ENCODE data around the gene SNX9.

DNA sequence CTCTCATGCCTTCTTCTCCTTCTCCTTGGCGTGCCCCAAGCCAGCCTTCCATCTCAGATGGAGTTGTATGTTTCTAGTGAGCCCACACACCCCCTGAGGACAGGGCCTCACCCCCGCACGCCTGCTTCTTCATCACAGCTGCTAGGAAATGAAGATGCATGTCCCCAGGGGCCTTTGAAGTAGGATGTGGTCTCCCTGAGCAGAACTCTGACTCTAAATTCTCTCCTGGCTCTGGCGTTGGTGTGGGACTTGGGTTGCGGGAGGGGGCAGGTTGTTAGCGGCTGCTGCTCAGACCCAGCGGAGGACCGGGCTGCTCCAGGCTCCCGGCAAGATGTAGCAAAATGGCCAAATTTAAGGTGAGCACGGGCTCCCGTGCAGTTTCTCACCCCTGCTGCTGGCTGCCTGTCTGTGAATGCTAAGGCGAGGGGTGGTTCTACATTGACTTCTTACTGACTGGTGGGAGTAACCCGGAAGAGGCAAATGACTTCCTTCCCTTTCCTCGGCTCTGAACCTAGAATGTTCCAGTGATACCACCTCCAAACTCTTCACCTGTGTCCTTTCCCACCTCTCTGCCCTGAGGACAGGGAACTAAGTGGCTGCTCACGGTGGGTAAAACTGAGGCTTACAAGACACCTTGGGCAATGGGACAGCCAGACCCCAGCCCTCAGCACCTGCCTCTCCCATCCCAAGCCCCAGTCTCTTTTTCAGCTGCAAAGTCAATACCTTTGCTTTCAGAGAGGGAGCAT, 167.4 kb downstream of the SNX9 start:
- TF ChIP-seq, protein P1, sequence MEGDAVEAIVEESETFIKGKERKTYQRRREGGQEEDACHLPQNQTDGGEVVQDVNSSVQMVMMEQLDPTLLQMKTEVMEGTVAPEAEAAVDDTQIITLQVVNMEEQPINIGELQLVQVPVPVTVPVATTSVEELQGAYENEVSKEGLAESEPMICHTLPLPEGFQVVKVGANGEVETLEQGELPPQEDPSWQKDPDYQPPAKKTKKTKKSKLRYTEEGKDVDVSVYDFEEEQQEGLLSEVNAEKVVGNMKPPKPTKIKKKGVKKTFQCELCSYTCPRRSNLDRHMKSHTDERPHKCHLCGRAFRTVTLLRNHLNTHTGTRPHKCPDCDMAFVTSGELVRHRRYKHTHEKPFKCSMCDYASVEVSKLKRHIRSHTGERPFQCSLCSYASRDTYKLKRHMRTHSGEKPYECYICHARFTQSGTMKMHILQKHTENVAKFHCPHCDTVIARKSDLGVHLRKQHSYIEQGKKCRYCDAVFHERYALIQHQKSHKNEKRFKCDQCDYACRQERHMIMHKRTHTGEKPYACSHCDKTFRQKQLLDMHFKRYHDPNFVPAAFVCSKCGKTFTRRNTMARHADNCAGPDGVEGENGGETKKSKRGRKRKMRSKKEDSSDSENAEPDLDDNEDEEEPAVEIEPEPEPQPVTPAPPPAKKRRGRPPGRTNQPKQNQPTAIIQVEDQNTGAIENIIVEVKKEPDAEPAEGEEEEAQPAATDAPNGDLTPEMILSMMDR (IDR thresholded peaks at IDR 0.05; ENCODE audit: poor library complexity, severe bottlenecking) = no peak
- no peak for TF ChIP-seq POLR2AphosphoS5 (IDR thresholded peaks at IDR 0.05)
- TF ChIP-seq EZH2 (IDR thresholded peaks at IDR 0.05; ENCODE audit: borderline replicate concordance, insufficient read depth, low read length, poor library complexity, severe bottlenecking) = no peak
- TF ChIP-seq SMC3 (conservative IDR thresholded peaks at IDR 0.05; ENCODE audit: poor library complexity) = no peak
- no peak for TF ChIP-seq MXI1 (conservative IDR thresholded peaks at IDR 0.05; ENCODE audit: poor library complexity, severe bottlenecking)
- TF ChIP-seq EP300 (conservative IDR thresholded peaks at IDR 0.05; ENCODE audit: poor library complexity, severe bottlenecking) = no peak
- TF ChIP-seq, protein P2, sequence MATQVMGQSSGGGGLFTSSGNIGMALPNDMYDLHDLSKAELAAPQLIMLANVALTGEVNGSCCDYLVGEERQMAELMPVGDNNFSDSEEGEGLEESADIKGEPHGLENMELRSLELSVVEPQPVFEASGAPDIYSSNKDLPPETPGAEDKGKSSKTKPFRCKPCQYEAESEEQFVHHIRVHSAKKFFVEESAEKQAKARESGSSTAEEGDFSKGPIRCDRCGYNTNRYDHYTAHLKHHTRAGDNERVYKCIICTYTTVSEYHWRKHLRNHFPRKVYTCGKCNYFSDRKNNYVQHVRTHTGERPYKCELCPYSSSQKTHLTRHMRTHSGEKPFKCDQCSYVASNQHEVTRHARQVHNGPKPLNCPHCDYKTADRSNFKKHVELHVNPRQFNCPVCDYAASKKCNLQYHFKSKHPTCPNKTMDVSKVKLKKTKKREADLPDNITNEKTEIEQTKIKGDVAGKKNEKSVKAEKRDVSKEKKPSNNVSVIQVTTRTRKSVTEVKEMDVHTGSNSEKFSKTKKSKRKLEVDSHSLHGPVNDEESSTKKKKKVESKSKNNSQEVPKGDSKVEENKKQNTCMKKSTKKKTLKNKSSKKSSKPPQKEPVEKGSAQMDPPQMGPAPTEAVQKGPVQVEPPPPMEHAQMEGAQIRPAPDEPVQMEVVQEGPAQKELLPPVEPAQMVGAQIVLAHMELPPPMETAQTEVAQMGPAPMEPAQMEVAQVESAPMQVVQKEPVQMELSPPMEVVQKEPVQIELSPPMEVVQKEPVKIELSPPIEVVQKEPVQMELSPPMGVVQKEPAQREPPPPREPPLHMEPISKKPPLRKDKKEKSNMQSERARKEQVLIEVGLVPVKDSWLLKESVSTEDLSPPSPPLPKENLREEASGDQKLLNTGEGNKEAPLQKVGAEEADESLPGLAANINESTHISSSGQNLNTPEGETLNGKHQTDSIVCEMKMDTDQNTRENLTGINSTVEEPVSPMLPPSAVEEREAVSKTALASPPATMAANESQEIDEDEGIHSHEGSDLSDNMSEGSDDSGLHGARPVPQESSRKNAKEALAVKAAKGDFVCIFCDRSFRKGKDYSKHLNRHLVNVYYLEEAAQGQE (IDR thresholded peaks at IDR 0.05; ENCODE audit: borderline replicate concordance) = no peak
- TF ChIP-seq TAF1 (IDR thresholded peaks at IDR 0.05; ENCODE audit: low read depth) = no peak
- no peak for TF ChIP-seq RAD21 (conservative IDR thresholded peaks at IDR 0.05)

Data from neural cell (in vitro differentiated cells).